HG03571 (cell line): ENCODE results near the gene CPLANE1.
"Not testable (repeated sequence)": the region's sequence is repeated elsewhere in the genome, so short reads cannot be mapped to it uniquely, and the experiment has no call there.

Experiments
- ATAC-seq: cut with Tn5 transposase; IDR thresholded peaks from one replicate; pipeline ENCODE4 v1.9.1; 2021; ENCODE audit not compliant: unreplicated experiment

Gene CPLANE1

DNA sequence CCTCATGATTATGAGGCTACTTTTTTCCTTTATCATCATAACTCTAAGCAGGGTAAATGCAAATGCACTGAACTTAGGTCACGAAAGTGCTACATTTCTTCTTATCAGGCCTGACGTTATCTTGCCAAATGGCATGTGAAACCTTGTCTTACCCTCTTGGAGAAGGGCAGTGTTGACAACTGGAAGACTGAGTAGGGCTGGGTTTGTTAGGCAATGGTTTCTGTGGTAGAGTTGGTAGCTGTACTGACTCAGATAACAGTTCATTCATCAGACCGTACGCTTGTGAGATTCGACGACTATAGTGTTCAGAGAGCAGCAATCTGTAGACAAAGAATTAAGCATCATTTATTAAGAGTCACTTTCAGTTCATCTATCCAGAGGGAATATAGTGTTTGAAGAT is 127.7 kb downstream of the CPLANE1 start:
- no peak for ATAC-seq

DNA sequence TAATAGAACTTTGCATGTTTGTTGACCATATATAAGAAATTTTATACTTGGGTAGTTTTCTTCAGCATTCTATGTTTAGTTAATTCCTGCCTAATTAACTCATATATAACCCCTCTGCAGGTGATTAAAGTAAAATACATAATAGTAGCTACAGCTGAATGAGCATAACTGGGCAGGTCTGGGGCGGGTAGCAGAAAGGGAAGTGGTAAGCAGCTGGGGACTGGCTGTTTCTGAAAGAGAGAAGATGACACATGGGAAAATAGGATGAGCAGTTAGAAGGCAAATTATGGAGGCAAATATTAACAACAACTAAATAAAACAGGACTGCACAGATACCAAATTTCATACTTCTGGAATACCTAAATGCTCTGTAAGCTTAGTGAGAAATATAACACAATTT is 128.1 kb downstream of the CPLANE1 start:
- ATAC-seq: no peak

DNA sequence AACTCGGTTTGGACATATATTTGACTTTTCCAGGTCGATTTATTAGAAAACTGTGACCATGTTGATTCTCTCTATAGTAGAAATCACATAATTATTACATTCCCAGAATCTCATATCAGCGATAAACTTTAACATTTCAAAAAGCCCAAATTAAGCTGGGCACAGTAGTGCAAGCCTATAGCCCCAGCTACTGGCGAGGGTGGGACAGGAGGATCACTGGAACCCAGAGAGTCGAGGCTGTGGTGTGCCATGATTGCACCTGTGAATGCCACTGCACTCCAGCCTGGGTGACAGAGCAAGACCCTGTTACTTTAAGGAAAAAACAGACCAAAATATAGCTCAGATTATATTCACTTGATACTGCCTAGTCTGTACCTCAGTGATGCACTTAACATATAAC is 128.9 kb downstream of the CPLANE1 start:
- no peak for ATAC-seq

DNA sequence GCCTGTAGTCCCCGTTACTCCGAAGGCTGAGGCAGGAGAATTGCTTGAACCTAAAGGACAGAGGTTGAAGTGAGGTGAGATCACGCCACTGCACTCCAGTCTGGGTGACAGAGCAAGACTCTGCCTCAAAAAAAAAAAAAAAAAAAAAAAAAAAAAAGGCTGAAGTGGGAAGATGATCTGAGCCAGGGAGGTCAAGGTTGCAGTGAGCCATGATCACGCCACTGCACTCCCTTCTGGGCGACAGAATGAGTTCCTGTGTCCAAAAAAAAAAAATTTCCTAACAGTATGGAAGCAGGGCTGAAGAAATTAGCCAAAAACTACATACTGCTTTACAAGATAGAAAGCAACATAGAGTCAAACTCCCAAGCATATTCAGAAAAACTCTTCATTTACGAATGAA is 132.8 kb downstream of the CPLANE1 start:
- no peak for ATAC-seq

DNA sequence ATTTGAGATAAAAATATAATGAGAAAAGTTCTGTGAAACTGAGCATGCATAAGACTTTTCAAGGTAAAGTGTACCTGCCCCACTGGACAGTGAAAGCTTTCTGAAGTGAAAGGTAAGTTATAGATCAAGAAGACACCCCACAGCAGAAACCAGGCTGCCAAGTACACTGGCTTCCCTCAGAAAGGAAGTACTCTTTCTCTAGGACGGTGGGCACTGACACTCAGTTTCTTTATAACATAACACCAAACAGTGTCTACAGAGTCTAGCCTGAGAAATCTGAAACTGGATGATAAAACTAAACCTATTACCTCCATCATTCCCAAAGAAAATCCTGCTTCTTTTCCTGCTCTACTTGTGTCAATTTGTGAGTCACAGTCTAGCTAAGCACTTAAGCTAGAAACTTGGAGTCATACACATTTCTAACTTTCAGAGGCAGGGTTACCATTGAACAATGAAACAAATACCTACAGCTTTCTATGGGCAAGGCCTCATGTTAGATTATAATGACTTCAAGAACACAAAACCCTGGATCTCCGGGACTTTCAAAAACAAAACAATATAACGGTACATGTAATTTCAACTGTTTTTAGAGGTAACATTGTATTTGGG is 136.7 kb downstream of the CPLANE1 start:
- no peak for ATAC-seq

DNA sequence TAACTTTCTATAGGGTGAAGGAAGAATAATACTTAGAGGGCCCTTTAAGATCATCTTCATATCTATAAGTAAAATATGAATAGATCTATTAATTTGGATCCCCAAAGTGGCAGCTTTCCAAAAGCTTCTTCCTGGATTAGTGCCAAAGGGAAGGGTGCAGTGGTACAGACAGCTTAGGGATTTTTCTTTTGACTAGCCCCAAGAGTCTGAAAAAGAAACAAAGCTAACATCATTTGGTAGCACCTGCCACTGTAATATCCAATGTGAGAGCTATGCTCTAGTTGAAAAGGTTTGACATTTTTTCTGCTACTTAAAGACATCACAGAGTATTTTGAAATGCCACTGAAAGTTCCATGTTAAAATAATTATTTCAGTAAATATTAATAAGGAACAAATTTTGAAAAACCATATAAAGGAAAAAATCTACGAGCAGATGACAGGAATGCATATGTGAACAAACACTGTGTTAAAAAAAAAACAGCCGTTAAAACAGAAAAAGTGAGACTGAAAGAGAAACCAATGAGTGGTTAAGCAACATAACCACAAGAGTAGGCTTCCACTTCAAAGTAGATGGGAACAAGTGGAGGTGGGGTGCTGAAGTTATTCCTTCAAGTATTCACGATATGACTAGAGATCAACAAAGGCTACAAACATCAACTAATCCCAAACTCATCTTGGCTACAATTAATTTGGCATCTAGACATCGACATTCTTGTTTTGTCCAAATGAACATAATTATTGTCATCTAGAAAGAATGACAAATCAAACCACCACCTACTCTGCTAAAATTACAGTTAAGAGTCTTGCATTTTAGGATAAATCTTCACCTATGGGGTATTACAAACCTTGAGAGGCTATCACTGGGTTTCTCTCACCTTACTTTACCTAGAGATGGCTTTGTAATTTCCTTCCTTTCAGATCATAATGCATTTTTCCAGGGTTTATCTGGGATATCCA is 137.5 kb downstream of the CPLANE1 start:
- ATAC-seq: peak; percentile 83

DNA sequence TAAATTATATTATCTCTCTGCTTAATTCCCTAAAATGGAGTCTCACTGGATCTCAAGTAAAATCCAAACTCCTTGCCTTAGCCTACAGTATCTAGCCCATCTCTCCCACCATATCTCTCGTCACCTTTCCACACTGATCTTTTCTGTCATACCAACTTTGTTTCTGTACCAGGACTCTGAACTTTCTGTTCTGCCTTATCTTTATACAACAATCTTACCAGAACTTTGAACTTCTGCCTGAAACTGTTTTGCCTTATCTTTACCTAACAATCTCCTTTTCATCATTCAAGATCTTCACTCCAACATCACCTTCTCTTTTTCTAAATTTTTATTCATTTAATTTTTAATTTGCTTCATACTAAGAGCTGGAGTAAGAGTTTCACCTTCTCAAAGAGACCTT is 139.0 kb downstream of the CPLANE1 start:
- no peak for ATAC-seq

DNA sequence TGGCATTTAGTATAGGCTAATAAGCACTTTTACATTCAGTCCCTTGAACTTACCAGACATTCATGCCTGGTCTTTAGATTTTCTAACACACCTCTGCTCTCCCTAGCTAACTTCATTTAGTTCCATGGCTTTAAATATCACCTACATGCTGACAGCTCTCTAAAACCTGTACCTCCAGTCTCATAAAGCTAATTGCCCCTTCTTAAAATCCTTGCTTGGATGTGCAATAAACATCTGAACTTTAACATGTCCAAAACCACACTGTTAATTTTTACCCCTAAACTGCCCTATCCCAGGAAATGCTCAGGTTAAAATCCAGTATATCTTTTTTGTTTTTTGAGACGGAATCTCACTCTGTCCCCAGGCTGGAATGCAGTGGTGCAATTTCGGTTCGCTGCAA is 139.8 kb downstream of the CPLANE1 start:
- ATAC-seq: no peak

DNA sequence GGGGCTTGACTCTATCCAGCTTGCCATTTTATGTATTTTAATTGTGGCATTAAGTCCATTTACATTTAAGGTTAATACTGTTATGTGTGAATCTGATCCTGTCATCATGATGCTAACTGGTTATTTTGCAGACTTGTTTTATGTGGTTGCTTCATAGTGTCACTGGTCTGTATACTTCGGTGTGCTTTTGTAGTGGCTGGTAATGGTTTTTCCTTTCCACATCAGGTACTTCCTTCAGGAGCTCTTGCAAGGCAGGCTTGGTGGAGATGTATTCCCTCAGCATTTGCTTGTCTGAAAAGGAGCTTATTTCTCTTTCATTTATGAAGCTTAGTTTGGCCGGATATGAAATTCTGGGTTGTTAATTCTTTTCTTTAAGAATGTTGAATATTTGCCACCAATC is 145.9 kb downstream of the CPLANE1 start:
- no peak for ATAC-seq

DNA sequence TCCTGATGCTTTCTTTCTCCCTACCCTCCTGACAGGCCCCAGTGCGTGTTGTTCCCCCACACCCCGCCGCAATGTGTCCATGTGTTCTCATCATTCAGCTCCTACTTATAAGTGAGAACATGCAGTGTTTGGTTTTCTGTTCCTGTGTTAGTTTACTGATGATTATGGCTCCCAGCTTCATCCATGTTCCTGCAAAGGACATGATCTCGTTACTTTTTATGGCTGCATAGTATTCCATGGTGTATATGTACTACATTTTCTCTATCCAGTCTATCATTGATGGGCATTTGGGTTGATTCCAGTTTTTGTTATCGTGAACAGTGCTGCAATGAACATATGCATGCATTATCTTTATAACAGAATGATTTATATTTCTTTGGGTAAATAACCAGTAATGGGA is 149.9 kb downstream of the CPLANE1 start:
- ATAC-seq: not testable (repeated sequence)

DNA sequence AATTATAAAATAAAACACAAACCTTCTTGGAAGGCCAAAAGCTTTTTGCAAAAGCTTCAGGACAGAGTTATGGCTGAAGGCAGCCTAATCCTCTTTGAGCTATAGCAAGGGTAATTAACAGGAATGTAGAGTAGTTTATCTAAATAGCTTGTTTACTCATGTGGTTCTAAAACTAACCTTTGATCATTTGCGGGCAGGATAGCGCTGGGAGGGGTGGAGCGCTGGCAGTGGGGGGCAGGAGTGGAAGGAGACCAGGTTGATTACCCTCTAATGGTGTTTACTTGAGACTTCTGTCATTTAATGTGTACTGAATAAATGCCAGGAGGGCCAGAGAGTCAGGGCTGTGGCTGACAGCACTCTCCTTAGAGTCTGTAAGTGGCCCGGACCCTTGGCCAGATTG is 155.4 kb downstream of the CPLANE1 start:
- not testable (repeated sequence) for ATAC-seq

DNA sequence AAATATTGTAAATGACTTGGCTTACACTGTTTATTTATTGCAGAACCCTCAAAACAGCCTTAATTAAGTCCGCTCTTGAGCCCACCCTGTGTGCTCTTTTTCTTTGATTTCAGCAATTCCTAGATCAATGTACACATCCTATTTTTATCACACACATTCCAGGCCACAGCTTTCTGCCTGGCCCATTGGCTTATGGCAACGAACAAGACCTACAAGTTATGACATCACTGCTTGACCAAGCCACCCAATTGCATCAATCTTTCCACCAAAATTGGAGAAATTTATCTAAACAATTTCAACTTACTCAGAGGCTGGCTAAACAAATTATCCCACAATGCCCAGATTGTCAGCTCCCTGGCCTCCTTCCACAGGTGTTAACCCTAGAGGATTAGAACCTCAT is 158.4 kb downstream of the CPLANE1 start:
- ATAC-seq: no peak

DNA sequence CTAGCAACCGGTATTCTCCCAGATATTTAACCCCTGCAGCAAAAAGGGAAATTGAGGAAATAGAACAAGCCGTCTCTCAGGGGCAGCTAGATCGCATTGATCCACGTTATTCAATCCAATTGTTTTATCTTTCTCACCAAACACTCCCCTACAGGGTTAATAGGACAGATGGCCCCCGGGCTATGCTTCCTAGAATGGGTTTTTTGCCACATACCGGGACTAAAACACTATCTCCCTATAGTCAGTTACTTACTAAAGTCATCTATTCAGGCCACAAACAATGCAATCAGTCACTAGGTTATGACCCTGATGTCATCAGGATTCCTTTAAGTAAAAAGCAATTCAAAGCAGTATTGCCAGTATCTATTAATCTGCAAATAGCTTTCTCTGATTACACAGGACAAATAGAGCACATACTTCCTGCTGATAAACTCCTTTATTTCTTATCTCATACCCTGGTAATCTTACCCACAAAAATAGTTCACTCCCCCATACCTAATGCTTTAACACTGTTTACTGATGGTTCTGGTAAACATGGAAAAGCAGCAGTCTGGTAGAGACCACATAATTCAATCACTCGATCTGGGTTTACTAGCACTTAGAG is 159.0 kb downstream of the CPLANE1 start:
- ATAC-seq: no peak

DNA sequence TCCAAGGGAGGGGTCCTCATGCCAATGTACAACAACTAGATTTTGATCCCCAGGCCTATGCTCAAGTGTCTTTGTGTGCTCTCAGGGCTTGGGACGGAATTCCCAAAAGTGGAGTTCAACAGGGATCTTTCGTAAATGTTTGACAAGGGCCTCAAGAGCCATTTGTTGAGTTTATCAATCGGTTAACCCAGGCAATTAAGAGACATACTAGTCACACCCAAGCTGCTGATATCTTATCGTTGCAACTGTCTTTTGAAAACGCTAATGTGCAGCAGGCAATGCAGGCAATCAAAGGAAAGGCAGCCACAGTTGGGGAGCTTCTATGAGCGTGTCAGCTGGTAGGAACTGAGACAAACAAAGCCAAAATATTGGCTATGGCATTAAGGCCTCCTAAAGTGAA is 161.2 kb downstream of the CPLANE1 start:
- ATAC-seq: no peak

DNA sequence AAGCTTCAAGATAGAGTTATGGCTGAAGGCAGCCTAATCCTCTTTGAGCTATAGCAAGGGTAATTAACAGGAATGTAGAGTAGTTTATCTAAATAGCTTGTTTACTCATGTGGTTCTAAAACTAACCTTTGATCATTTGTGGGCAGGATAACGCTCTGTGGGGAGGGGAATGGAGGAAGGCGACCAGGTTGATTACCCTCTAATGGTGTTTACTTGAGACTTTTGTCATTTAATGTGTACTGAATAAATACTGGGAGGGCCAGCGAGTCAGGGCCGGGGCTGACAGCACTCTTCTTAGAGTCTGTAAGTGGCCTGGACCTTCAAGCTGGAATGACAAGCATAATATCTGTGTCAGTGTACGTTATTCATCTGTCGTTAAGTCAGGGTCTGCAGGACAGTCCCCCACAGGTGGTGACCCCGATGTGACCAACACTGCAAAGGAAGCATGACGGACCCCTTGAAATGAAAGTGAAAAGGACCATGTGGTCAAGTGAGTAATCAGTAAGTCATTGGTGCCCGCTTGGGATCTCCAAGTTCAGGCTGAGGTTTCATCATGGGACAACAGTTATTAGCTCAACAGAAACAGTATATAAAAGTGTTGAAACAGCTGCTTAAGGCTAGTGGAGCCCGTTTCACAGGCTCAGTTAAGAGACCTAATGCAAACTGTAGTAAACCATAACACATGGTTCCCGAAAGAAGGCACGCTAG is 162.6 kb downstream of the CPLANE1 start:
- no peak for ATAC-seq

DNA sequence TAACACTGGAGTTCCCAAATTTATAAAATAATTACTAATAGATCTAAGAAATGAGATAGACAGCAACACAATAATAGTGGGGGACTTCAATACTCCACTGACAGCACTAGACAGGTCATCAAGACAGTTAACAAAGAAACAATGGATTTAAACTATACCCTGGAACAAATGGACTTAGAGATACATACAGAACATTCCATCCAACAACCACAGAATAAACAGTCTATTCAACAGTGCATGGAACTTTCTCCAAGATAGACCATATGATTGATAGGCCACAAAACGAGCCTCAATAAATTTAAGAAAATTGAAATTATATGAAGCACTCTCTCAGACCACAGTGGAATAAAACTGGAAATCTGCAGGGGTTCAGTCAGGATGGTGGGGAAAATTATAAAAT is 163.2 kb downstream of the CPLANE1 start:
- not testable (repeated sequence) for ATAC-seq

DNA sequence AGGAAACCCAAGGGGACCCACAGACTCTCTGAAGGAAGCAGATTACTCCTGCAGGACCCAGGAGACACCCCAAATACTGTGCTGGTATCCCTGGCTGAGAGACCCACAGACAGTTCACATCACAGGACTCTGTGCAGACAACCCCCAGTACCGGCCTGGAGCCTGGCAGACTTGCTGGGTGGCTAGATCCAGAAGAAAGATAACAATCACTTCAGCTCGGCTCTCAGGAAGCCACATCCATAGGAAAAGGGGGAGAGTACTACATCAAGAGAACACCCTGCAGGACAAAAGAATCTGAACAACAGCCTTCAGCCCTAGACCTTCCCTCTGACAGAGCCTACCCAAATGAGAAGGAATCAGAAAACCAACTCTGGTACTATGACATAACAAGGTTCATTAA is 166.2 kb downstream of the CPLANE1 start:
- not testable (repeated sequence) for ATAC-seq

DNA sequence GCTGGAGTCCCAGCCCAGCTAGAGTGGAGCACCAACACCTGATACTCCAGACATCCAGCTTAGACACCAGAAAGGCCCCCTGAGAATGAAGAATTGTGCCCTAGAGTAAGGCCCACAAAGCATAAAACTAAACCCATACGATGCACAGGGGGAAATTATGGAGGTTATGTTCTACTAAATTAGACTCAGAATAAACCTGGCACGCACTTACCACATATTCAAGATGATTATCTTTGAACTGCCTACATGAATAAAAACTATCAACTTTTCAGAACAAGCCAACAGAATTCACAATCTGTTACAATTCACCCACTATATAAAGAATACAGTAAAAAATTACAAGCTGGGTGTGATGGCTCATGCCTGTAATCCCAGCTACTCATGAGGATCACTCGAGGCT is 168.5 kb downstream of the CPLANE1 start:
- no peak for ATAC-seq

DNA sequence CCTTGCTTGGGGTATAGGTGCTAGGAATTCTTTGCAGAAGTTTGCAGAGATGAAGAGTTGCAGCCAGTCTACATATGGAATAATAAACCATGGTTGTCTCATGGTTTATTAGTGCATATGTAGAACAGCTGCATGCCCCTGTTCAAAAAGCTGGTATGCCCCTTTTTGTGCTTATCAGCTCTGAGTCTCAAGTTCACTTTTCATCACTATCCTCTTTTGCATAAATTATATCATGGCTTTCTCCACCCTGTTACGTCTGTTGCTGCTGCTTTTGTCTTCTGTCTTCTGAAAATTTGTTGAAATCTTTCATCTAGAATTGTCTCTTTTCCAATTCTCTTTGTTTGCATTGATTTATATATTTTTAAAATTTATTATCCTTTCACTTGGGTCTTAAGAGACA is 172.0 kb downstream of the CPLANE1 start:
- ATAC-seq: no peak

DNA sequence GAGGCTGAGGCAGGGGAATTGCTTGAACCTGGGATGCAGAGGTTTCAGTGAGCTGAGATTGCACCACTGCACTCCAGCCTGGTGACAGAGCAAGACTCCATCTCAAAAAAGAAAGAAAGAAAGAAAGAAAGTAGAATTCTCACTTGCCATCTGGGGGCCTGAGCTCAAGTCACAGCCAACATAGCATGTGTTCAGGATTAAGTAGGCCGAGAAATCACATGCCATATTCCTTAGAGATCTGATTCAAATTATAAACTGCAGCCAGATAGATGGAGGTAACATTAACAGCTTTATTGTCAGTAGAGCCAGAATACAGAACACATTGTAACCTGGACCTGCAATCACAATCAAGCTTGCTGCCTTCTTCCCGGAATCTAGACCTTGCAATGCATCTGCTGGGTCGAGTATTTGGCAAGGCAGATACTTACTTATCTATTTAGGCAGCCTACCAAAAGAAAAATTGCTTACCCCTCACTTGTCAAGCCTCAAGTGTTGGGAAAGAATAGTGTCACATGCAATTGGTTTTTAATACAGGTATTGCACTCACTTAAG is 173.7 kb downstream of the CPLANE1 start:
- ATAC-seq: no peak

DNA sequence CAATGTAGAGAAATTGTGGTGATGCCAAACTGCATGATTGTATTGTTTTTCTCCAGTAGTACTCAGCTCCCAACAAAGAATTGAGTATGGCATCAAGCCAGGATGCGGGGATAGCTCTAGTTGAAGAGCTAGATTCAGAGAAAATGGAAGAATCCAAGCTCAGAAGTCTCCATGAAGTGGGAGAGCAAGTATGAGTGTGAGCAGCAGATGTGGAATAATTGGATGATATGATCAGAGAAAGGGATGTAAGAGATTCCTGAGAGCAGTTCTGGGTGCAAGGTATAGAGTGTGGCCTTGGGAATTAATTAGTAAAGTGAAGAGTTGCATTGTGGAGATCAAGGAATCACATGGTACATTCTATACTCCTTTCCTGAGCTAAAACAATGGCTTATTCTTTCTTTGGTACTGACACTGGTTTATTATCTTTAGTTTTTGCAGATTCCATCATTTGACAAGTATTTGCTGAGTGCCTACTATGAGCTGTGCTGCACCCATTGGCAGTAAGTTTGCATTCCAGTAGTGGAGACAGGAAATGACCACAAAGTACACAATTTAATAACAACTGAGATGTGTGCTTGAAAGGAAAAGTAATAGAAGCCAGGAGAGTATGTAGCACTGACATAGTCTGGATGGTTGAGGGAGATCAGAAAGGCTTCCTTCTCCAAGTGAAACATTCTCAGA is 177.1 kb downstream of the CPLANE1 start:
- ATAC-seq: no peak
